Osteocyte (in vitro differentiated cells): ENCODE results near the gene PDE11A. TPM values are rescaled to one million over a fixed set of nuclear protein-coding genes. Genes with fewer than 3 reads are reported as not detected.

ENCODE experiments used
- DNase-seq: peaks from one replicate; pipeline ENCODE4 v3.0.0; 2021; ENCODE audit warnings: mixed read lengths; ENCODE audit not compliant: unreplicated experiment; ENCODE audit errors: extremely low spot score
- H3K27ac Mint-ChIP-seq: one replicate; pipeline ENCODE4 v1.8.0; 2021; ENCODE audit warnings: mild to moderate bottlenecking, mixed read lengths; ENCODE audit not compliant: unreplicated experiment
- H3K27me3 Mint-ChIP-seq: one replicate; pipeline ENCODE4 v1.8.0; 2021; ENCODE audit warnings: mixed read lengths; ENCODE audit not compliant: unreplicated experiment
- H3K36me3 Mint-ChIP-seq: one replicate; pipeline ENCODE4 v1.8.0; 2021; ENCODE audit warnings: mixed read lengths; ENCODE audit not compliant: unreplicated experiment
- H3K4me1 Mint-ChIP-seq: one replicate; pipeline ENCODE4 v1.8.0; 2021; ENCODE audit warnings: mixed read lengths; ENCODE audit not compliant: unreplicated experiment
- H3K4me3 Mint-ChIP-seq: one replicate; pipeline ENCODE4 v1.8.0; 2021; ENCODE audit warnings: mild to moderate bottlenecking, moderate library complexity, mixed read lengths; ENCODE audit not compliant: unreplicated experiment
- H3K9me3 Mint-ChIP-seq: one replicate; pipeline ENCODE4 v1.8.0; 2021; ENCODE audit warnings: mixed read lengths; ENCODE audit not compliant: unreplicated experiment
- total RNA-seq: library from RNA; stranded (reverse); gene quantifications from 2 replicates; pipeline ENCODE4 v1.2.1, GENCODE V29; 2021
- TF ChIP-seq, protein P1 (sequence below): fragments of 200-600 bp; sonication (generic); IDR thresholded peaks from 2 replicates; pipeline ENCODE4 v1.5.0; 2021; ENCODE audit warnings: antibody characterized with exemption, mild to moderate bottlenecking, moderate library complexity

Gene PDE11A
- total RNA-seq, 1 donor from 2014 or later = 0.05 TPM

- TF ChIP-seq, protein P1, sequence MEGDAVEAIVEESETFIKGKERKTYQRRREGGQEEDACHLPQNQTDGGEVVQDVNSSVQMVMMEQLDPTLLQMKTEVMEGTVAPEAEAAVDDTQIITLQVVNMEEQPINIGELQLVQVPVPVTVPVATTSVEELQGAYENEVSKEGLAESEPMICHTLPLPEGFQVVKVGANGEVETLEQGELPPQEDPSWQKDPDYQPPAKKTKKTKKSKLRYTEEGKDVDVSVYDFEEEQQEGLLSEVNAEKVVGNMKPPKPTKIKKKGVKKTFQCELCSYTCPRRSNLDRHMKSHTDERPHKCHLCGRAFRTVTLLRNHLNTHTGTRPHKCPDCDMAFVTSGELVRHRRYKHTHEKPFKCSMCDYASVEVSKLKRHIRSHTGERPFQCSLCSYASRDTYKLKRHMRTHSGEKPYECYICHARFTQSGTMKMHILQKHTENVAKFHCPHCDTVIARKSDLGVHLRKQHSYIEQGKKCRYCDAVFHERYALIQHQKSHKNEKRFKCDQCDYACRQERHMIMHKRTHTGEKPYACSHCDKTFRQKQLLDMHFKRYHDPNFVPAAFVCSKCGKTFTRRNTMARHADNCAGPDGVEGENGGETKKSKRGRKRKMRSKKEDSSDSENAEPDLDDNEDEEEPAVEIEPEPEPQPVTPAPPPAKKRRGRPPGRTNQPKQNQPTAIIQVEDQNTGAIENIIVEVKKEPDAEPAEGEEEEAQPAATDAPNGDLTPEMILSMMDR = no peak
- Mint-ChIP-seq H3K27me3 (peaks cover 28% of the 10 kb centered on the region), H3K4me3 (no peak overlapping the region), H3K9me3 (no peaks in the 10 kb centered on the region), H3K36me3 (no peaks in the 10 kb centered on the region), H3K27ac (no peak overlapping the region), H3K4me1 (peaks cover 2% of the 10 kb centered on the region)
- no peak for DNase-seq
Observed at GRCh38 chr2:177673602-177674595, 398.7 kb downstream of the PDE11A start.

DNA sequence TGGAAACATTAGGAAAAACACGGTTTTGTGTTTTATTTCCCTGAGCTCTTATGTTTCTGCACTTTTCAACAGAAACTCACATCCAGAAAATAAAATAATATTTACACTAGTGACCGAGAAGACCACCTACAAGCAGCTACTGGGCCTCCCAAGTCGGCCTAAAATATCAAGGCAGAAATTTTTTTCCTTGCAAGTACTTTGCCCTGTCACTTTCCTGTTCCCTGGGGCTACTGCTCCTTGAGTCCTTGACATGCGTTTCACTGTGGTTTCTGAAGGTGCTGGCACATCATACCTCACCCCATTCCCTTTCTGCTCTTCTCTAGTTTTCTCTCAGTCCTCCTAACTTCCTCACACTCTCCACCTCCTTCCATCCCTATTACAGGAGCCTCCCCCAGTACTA, 400.9 kb downstream of the PDE11A start:
- no peak overlapping the region for H3K27ac Mint-ChIP-seq
- no peaks in the 10 kb centered on the region for H3K36me3 Mint-ChIP-seq
- H3K4me3 Mint-ChIP-seq = no peak overlapping the region
- H3K9me3 Mint-ChIP-seq = no peaks in the 10 kb centered on the region
- H3K4me1 Mint-ChIP-seq = peaks cover 2% of the 10 kb centered on the region
- H3K27me3 Mint-ChIP-seq = peaks cover 24% of the 10 kb centered on the region
- no peak for DNase-seq
- TF ChIP-seq, protein P1 = no peak

DNA sequence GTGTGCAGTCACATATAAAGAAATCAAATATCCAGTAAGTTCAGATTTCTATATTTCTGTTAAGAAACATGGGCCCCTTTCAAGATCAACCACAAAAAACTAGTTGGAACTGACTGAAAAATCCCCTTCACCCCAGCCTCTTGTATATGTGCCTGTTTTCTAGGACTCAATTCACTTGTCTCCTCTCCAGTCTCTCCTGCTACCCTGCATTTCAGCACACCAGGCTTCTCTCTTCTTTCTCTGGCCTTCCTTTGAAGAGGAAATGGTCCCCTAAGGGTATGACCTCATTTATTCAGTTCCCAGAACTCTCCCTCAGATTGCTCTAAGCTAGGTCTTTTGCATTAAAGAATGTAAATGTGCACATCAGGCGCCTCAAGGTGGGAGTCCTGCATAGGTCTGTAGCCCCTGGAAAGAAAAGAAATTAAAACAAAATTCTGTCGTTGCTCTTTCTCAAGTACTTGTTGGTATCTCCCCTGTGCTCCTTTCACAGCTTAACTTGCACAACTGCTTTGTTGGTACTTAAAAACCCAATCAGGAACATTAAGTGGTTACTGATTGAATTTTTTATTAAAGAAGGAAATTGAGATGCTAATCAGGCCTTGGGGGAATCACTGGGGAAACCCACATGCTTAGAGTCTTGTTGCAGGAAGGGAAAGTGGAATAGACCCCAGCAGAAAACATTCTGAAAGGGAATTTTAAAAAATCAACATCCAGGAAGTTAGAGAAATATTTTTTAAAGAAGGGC, 401.6 kb downstream of the PDE11A start:
- Mint-ChIP-seq H3K27me3 (peaks cover 17% of the 10 kb centered on the region), H3K36me3 (no peaks in the 10 kb centered on the region), H3K4me1 (peaks cover 2% of the 10 kb centered on the region), H3K27ac (no peak overlapping the region), H3K9me3 (no peaks in the 10 kb centered on the region), H3K4me3 (no peak overlapping the region)
- TF ChIP-seq, protein P1 = no peak
- no peak for DNase-seq

DNA sequence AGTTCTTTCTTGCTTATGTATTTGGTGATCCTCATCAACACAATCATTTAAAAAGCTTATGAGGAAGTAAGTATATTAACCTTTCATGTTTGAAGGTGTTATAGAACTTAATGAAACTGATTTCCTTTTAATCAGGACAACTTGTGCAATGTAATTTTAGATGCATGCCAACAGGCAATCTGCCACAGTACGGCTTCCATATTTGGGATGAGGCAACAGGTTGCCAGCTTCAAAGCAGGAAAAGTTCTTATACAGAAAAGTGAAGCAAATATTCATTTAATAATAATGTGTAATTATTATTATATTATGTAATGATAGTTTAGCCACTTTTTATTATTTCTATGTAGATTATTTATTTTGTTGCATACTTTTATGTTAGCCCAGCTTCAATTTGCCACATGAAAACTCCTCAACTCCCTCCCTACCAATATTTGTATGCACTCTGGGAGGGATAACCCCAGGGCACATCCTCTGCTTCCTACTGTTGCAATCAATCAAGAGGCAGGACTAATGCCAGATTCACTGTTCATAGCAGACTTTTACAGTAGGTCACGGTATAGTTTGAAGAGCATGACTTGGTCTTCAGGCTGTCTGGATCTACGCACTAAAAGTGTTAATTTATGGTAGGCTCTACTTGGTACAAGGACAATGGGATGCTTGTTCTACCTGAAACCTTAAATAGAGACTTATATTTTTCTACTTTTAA, 402.8 kb downstream of the PDE11A start:
- Mint-ChIP-seq H3K4me1 (peaks cover 2% of the 10 kb centered on the region), H3K27me3 (peaks cover 10% of the 10 kb centered on the region), H3K9me3 (no peaks in the 10 kb centered on the region), H3K27ac (no peak overlapping the region), H3K4me3 (no peak overlapping the region), H3K36me3 (no peaks in the 10 kb centered on the region)
- DNase-seq = no peak
- TF ChIP-seq, protein P1 = no peak
